DMS114 treated with DMSO at 0.1 percent for 48 hours (cell line): ENCODE data around the gene MRC2.
"Not testable (repeated sequence)": the region's sequence is repeated elsewhere in the genome, so short reads cannot be mapped to it uniquely, and the experiment has no call there.

Source experiments
- DNase-seq: peaks from one replicate; lab custom pipeline; 2025; ENCODE audit not compliant: unreplicated experiment; lab: John Stamatoyannopoulos, UW

Gene MRC2

DNA sequence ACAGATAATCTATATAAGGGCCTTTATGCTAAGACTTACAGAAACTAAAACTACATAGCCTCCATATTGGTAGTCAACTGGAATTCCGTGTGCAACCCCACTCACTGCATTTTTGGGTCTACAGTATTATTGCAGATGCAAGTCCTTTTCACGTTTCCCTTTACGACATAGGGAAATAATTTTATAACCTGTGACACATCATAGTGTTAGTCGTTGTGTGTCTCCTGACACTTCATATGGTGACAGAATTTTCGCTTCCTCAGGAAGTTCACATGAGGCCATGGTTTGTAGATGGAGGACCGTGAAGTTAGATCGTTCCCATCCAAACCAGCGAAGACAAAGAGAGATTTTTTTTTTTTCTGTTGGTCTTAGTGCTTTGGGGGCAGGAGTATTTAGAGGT, 15.7 kb upstream of the MRC2 start:
- DNase-seq, result no peak

DNA sequence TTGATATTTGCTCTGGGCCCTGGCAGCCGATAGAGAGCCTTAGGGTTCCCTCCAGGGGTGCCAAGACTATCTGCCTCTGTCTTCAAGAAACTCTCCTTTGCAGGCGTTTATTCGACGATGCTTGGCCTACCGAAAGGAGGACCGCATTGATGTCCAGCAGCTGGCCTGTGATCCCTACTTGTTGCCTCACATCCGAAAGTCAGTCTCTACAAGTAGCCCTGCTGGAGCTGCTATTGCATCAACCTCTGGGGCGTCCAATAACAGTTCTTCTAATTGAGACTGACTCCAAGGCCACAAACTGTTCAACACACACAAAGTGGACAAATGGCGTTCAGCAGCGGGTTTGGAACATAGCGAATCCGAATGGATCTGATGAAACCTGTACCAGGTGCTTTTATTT, 15.2 kb upstream of the MRC2 start:
- not testable (repeated sequence) for DNase-seq

GRCh38 chr17:62613095-62613494, 14.4 kb upstream of the MRC2 start:
- not testable (repeated sequence) for DNase-seq

GRCh38 chr17:62614142-62614541, 13.3 kb upstream of the MRC2 start:
- DNase-seq, result no peak

- DNase-seq, result no peak
These were observed 12.0 kb upstream of the MRC2 start for GRCh38 chr17:62615503-62615902.

GRCh38 chr17:62616993-62617893, 10.2 kb upstream of the MRC2 start:
- no peak for DNase-seq

DNA sequence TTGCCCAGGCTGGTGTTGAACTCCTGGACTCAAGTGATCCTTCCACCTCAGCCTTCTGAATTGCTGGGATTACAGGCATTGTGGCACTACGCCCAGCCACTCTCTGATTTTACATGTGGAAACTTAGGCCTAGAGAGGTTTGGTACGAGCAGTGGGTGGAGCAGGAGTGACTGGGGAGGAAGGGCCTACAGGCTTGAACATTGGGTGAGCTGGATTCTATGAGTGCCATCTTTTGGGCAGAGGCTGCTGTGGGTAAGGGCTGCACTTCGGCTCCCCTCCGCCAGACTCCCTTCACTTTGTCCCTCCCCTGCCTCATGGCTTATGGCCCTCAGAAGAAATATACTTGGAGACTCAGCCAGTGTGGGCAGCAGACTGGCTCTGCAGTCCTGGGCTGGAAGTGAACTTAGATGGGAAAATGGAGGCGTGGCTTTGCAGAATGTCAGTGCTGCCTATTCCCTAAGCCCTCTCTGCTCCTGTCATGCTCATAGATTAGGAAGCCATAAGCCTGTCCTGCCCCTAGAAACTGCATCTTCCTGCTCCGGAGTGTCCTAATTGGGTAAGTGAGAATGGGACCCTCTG, 9.5 kb upstream of the MRC2 start:
- DNase-seq, result no peak

- DNase-seq, result no peak
These were observed 8.6 kb upstream of the MRC2 start for GRCh38 chr17:62618647-62619416.

DNA sequence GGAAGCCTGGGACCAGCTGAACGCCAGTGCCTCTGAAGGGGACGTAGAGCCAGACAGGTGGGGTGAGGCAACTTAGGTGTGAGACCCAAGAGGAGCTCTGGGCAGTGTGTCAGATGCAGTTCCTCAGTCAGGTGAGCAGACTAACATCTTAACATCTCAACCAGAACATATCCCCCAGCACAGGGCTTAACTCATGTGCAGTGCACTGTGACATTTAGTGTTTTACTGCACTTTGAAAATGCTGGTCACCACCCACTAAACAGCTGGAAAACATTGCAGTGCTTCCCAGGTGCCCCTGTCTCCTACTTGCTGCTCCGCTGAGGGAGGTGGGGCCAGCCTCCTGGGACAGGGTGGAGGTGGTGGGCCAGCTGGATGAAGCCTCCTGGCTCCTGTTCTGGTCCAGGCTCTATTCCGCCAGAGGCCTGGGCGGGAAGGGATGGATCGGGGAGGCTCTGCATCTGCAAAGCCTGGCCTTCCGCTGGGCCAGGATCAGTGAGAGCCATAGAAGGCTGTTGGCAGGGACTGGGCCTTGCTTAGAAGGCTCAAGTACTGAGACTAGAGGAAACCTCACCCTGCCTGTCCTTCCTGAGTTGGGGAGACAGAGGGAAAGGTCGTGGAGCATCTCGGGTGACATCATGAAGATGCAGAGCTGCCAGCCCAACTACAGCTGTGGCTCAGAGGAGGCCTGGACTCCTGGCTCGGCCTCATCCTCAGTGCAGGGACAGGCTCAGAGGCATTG, 7.9 kb upstream of the MRC2 start:
- DNase-seq, result no peak

GRCh38 chr17:62621223-62621622, 6.2 kb upstream of the MRC2 start:
- DNase-seq, result no peak

DNA sequence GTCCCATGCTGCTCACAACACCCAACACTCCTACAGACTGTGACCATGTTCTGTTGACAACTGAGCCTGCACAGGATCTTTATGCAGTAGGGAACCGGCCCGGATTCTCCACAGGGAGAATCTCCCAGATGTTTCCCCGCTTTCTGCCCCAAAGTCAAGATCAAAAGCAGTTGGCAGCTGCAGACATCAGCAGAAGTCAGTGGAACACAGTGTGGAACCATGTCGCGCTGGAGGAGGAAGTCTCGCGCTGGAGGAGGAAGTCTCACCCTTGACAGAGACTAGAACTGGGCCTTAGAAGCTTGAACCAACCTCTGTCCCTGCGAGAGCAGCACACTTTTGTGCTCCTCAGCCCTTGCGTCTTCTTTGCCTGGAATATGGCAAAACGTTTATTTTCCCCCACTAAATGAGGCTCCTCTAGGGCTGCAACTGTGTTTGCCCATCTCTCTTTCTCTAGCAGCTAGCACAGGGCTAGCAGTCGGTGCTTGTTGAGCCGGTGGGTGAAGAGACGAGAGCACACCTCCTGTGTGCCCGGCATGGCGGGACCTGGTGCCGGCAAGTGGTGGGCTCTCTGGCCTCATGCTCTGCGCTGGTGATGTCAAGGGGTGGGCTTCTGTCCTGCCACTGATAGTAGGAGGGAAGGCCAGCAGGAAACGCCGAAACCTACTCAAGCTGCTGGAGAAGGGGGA, 2.1 kb upstream of the MRC2 start:
- DNase-seq, result no peak

- no peak for DNase-seq
These were observed 1.6 kb upstream of the MRC2 start for GRCh38 chr17:62625870-62626200.

DNA sequence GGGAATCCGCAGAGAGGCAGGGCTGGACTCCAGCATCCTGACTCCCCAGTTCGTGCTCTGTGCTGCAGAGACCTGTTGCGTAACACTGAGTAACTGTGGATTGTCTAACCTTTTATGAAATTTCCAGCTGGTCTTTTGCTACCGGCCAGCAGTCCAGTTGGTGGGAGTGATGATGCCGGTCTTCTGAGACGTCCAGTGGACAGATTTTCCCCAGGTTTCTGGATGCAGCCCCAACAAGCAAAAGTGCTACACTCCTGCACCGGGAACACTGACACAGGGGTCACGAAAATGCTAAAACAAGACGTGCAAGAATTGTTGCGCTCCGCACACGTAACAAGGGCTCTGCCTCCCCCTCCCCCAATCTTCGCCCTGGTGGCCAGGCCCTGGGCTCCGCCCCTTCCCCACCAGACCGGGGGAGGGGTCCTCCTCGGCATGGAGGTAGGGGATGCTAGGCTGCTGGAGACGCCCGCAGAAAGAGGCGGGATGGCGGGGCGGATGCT, 701 bp upstream of the MRC2 start:
- DNase-seq, result peak; percentile 56

GRCh38 chr17:62627904-62628633, 599 bp downstream of the MRC2 start:
- DNase-seq, result no peak

DNA sequence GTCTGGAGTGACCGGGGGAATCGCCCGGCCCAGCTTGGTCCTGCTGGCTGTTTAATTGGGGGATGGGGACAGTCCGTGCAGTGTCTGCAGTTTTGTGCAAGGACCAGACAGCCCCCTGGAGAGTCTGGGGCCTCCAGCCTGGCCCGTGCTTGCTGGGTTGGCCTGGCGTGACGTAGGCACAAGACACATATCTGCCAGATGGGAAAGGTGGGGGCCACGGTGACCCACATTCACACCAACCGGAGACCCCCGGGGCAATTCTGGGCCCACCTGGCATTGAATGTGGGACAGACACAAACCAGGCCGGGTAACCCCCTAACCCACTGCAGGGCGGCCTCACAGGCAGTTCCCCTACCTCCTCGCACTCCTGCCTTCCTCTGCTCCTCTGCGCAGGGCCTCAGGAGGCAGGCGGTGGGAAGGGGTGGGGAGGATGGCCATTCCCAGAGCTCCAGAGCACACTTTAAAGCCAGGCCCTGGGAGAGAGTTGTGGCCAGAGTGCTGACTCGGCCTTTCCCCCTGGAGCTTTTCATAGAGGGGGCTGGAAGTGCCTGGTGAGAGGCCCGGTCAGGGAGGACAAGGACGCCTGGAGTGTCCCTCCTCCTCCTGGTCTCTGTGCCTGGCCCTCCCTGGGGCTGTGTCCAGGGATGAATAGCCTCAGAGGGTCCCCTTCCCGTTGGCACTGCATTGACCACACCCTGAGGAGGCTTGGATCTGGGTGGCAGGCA, 1.5 kb downstream of the MRC2 start:
- DNase-seq, result no peak

- DNase-seq, result no peak
These were observed 2.3 kb downstream of the MRC2 start for GRCh38 chr17:62629556-62630364.

- no peak for DNase-seq
These were observed 3.1 kb downstream of the MRC2 start for GRCh38 chr17:62630365-62631085.
